Fibroblast of lung (primary cell): ENCODE measurements around the gene PRRX1.

Experiments used
- EZH2 ChIP-seq: IDR thresholded peaks from 2 replicates; pipeline ENCODE4 v1.5.1; 2012; ENCODE audit warnings: low read length, control low read depth, mild to moderate bottlenecking; ENCODE audit errors: missing control alignments
- TF ChIP-seq, protein P1 (sequence below), 2 donors: IDR thresholded peaks in 1 of 2; conservative IDR thresholded peaks in 1 of 2; 1 replicate in 1 of 2; 2 replicates in 1 of 2; pipeline ENCODE4 v1.5.1; 2011 to 2012; ENCODE audit warnings: low read length in 2 of 2, control low read depth in 1 of 2, inconsistent platforms in 1 of 2, low read depth in 1 of 2, mild to moderate bottlenecking in 1 of 2

DNA sequence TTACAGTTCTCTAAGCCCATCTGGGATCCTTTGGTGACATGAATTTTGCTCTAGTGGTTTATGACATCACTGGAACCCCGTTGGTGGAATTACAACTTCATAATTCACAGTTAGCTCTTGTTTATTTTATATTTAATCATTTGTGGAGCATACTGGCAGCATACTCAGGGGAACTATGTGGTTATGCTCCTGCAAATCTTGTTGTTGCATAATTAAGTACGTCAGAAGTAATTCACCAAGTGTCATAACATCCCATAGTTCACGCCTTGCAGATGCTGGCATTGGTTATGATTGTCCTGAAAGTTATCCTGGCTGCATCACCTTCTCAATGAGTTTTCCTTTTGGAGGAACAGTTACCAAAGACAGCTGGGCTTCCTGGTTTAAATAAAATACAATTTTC, 16.5 kb downstream of the PRRX1 start:
- TF ChIP-seq, protein P1, sequence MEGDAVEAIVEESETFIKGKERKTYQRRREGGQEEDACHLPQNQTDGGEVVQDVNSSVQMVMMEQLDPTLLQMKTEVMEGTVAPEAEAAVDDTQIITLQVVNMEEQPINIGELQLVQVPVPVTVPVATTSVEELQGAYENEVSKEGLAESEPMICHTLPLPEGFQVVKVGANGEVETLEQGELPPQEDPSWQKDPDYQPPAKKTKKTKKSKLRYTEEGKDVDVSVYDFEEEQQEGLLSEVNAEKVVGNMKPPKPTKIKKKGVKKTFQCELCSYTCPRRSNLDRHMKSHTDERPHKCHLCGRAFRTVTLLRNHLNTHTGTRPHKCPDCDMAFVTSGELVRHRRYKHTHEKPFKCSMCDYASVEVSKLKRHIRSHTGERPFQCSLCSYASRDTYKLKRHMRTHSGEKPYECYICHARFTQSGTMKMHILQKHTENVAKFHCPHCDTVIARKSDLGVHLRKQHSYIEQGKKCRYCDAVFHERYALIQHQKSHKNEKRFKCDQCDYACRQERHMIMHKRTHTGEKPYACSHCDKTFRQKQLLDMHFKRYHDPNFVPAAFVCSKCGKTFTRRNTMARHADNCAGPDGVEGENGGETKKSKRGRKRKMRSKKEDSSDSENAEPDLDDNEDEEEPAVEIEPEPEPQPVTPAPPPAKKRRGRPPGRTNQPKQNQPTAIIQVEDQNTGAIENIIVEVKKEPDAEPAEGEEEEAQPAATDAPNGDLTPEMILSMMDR (conservative IDR thresholded peaks at IDR 0.05 in 1 of 2, IDR thresholded peaks at IDR 0.05 in 1 of 2; ENCODE audit: low read depth in 1 of 2, low read length in 2 of 2): no peak
- TF ChIP-seq EZH2: no peak
